KBM-7 (cell line): Measurements from ENCODE around the gene SPRYD4.
"Not testable (repeated sequence)": the region's sequence is repeated elsewhere in the genome, so short reads cannot be mapped to it uniquely, and the experiment has no call there.

Source experiments
- DNase-seq: peaks from one replicate; pipeline ENCODE4 v3.0.0-alpha.2; 2015
- in situ Hi-C: fragments of 300-500 bp; cut with MboI; formaldehyde crosslinking; loops from 2 replicates; pipeline ENCODE4 v1.14.3; 2020; ENCODE audit warnings: low sequenced_read_pairs, low pct_unique_long_range_greater_than_20kb, mixed read lengths

The SPRYD4 gene

DNA sequence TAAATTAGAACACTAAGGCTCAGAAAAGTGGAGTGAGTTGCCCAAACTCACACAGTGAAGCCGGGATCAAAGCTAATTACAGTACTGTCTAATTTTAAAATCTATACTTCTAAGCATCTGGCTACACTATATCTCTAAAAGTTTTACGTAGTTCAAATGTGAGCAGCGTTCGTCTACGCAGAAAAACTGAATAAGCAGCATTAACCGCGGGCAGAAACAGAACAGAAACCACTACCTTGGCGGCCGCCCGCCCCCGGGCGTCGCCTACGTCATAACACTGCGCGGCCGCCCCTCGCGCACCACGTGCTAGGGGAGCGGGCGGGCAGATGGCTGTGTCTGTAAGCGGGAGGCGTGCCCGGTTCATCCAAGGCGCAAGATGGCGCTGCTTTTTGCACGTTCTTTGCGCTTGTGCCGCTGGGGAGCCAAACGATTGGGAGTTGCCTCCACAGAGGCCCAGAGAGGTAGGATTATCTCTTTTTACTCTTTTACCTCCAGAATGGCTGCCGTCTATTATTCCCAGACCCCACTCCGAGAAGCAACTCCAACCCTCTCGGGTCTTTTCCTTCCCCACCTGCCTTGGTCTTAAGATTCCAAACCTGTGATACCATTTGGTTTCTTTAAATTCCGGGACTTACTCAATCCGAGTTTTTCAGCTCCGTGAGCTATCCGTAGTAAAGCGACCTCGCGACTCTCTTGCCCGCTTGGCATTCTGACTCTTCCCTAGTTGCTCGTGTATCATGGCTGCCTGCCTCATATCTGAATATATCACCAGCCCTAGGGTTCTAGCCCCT lies at the start of gene SPRYD4:
Gene SPRYD4 (plus strand): TSS at position 363 of the 791 bp plus-strand sequence. CDS start 14 bp downstream, at position 377.
- in situ Hi-C loops: no loop called here

DNA sequence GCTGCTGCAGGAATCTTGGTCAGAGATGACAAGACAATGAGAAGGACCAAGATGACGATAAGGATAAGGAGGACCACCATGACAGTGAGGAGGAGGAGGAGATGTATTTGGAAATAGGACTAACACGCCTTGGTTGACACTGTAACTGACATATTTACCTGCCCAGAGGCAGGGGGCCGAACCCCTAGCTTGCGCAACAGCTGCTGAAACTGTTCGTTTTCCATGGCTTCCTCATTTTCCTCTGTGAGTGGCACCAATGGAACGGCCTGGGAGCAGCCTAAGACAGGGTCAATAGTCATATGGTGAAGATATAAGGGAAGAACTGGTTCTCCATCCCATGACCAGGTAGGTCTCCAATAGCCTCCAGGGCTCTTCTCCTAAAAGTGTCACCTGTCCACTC lies 48.0 kb upstream of the SPRYD4 start:
- peak; percentile 16 for DNase-seq
- in situ Hi-C loops: no loop called here

More for the DNA sequence above, at the start of gene SPRYD4:
- peak; percentile 95 for DNase-seq

DNA sequence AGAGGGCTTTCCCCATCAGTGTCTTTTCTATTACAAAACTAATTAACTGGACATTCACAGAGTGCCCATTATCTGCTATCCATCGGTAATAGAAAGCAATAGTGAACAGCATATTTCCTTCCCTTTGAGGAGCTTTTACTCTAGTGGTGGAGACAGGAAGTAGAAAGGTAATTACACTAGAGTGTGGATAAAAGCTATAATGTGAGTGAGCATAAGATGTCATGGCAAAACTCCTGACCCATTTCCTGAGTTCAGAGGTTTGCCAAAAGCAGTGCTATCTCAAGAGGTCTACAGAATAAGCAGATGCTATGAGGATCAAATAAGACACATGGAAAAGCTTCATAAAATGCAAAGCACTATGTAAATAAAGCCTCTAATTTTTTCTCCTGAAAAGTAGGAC lies 43.2 kb upstream of the SPRYD4 start:
- no peak for DNase-seq
- in situ Hi-C loops: no loop called here

DNA sequence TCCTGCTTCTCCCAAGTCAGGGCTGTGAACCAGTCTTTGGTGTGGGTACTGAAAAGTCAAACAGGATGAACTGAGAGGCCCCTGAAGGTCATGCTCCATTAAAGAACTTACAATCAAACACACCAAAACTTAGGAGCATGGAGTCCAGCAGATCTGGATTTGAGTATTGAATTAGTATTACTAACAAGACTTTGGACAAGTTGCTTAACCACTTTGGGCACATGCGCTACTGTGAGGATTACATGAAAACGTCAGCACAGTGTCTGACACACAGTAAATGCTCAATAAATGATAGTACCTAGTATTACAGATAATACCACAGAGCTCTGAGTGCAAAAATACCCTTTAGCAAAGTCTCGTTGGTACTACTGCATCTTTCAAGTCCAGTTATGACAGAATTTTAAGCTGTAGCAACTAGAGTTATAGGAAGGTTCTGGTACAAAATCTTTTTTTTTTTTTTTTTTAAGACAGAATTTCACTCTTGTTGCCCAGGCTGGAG lies 42.4 kb upstream of the SPRYD4 start:
- no peak for DNase-seq
- in situ Hi-C loops: no loop called here

DNA sequence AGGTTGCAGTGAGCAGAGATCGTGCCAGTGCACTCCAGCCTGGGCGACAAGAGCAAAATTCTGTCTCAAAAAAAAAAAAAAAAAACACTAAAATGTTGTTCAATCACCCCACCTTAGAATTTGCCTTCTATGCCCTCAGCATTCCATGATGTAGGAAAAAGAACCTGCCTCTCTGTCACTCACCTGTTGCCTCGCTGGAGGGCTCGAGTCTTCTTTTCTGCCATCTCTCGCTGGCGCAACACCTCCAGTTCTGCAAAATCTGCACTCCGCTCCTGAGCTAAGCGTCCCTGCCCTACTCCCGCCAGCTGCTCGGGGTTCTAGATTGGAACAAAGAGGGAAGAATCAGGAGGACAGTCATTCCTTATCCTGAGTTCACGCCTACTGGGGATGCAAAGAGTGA lies 37.1 kb upstream of the SPRYD4 start:
- in situ Hi-C loops: no loop called here
- DNase-seq: no peak

DNA sequence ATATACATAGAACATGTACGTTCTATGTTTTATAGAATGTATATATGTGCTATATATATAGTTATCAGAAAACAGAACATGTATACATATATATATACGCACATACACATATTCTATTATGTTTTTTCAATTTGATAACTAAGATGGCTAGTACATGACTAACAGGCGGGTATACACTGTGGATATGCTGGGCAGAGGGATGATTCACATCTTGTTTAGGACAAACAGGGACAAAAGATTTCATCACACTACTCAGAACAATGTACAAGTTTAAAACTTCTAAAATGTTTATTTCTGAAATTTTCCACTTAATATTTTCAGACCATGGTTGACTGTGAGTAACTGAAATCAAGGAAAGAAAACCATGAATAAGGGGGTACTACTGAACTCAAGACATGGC lies 36.5 kb upstream of the SPRYD4 start:
- no peak for DNase-seq
- in situ Hi-C loops: no loop called here

DNA sequence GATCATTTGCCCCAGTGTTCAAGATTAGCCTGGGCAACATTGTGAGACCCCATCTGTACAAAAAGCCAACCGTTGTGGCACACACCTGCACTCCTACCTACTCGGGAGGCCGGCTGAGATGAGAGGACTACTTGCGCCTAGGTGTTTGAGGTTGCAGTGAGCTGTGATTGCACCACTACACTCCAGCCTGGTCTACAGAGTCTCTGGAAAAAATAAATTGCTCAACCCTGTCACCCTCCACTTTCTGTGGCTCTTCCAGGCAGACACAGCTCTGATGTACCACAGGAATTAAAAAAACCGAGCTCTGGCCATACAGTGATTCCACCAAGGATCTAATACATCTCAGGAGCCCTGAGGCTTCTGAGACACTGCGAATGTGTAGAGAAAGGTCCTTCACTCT lies 33.5 kb upstream of the SPRYD4 start:
- in situ Hi-C loops: no loop called here
- DNase-seq: no peak

DNA sequence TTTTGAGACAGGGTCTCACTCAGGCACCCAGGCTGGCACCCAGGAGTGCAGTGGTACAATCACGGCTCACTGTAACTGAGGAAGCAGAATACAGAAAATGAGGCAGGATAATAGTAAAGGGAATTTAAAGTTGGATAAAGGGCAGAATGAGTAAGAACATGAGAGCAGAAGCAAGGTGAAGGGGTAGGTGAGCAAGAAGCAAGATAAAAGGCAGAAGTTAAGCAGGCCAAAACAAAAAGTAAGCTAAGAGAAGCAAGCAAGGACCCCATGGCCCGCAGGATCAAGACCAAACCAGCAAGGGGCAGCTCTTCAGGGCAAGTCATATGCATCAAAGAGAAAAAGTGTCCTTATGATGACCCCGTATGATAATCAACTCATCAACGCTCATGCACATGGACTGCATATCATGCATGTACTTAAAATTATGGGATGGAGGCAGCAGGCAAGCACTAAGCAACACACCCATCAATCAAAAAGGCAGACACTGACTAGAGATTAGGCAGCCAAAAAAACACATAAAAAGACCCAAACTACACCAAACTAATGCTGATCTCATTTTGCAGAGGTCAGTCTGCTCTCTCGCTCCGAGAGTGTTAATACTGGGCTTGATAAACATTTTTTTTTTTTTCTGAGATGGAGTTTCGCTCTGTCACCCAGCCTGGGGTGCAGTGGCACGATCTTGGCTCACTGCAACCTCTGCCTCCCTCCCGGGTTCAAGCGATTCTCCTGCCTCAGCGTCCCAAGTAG lies 30.8 kb upstream of the SPRYD4 start:
- DNase-seq: no peak
- in situ Hi-C loops: no loop called here

DNA sequence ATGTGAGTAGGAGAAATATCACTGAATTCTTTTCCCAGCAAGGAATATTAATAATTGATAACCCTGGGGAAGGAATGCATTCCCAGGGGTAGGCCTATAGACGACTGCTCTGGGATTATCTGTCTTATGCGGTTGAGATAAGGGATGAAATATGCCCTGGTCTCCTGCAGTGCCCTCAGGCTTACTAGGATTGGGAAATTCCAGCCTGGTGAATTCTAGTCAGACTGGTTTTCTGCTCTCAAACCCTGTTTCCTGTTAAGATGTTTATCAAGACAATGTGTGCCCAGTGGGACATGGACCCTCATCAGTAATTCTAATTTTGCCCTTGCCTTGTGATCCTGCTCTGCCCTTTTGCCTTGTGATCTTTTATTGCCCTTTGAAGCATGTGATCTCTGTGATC lies 25.2 kb upstream of the SPRYD4 start:
- in situ Hi-C loops: not testable (repeated sequence)

DNA sequence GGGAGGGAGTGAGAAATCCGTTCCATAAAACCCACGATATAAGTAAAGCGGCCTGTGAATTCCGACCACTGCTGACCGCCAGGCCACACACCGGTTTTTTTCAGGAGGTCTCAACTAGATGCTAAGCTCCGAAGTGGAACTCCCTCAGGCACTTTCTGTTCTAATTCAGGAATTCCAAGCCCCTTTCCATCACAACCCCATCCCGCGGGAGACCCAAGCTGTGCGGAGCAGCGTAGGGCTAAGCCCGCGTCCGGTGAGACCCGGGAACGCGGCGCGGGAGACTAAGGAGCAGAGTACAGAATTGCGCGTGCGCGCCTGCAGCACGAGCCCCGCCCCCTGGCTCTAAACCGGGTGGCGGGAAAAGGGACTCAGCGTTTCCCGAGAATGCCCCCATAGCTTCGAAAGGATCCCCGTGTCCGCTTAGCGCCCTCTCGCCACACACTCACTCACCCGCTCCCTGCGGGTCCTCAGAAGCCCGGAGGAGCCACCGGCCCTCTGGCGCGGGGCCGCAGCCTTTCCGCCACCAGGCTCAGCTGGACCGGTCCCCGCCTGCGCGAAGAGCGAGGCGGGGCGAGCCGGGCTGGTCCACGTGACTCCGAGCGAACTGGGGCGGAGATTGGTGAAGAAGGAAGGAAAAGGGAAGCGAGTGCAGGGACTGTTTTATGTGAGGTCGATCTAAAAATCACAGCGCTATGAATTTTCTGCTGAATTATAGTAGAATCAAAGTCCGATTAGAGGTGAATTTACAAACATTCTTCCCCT lies 19.3 kb upstream of the SPRYD4 start, which contains the start of gene TIMELESS:
Gene TIMELESS (minus strand): TSS at position 567 of the 762 bp plus-strand sequence. CDS start 15,256 bp downstream, outside the sequence.
- in situ Hi-C loops: no loop called here
- DNase-seq: peak; percentile 94

More for the DNA sequence above, 25.2 kb upstream of the SPRYD4 start:
- DNase-seq: not testable (repeated sequence)

DNA sequence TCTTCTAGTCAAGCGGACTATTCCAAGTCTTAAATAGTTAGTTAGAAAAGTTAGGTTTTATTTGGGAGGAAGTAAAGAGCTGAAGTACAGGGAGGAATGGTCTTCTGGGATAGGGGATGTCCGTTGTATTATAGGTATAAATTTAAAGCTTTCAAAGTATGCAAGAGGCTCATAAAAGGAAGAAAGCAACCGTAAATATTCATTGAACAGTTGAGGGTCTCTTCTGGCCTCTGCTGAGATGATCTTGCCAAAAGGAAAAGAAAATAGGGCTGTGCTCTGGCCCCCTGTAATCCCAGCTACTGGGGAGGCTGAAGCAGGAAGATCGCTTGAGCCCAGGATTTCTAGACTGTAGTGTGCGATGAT lies 18.8 kb upstream of the SPRYD4 start:
- in situ Hi-C loops: no loop called here
- no peak for DNase-seq

DNA sequence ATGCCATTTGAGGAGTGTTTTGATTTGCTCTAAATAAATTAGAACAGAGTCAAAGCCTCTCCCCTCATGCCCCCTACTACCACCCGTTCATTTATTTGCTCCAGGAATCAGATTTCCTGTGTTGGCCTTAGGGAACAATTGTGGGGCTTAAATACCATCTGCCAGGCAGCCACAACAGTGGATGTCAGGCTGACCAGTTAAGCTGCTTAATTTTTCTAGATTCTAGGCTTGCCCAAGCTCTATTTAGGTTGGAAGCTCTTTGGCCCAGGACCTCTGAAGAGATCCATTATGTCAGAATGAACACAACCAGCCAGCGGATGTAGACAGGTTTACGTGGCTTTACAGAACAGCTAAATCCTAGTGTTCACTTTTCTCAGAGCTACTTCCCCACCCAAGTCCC lies 18.1 kb upstream of the SPRYD4 start:
- in situ Hi-C loops: no loop called here
- DNase-seq: no peak

DNA sequence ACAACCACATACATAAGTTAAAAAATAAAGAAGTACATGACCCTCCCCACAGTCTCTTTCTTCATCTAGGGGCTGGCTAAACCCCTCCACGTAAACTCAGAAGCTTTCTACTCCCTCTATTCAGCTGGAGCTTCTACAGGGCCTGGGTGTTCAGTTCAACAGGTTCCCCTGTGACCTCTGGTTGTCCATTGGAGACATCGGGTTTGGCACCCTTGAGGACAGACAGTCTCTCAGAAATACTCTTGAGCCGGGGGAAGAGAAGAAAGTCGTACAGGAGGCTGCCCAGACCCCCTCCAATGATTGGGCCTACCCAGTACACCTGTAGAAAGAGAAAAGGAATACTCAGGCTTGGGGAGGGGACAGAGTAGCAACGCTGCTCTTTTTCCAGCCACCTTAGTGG lies 17.2 kb upstream of the SPRYD4 start:
- in situ Hi-C loops: no loop called here

DNA sequence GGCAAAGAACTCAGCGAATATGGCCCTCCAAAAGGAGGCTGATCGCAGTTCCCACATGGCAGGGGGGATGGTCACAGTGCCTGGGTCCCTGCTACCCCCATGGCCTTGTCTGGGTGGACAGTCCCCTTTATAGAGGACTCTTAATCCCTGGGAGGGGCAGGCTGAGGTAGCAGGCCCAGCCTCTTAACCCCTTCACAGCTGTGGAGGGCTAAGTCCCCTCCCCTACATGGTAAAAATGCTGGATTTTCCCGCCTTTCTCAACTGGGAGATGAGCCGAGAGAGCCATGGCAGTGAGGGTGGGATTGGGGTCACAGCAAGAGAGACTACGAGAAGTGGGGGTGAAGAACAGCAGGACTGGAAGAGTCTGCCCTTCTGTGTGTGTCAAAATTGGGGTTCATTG lies 13.8 kb upstream of the SPRYD4 start, which contains the start of gene MIP:
Gene MIP (minus strand): TSS at position 101 of the 400 bp plus-strand sequence. CDS start 44 bp downstream, at position 57.
- in situ Hi-C loops: no loop called here
- DNase-seq: no peak

More for the DNA sequence above, 17.2 kb upstream of the SPRYD4 start:
- no peak for DNase-seq

DNA sequence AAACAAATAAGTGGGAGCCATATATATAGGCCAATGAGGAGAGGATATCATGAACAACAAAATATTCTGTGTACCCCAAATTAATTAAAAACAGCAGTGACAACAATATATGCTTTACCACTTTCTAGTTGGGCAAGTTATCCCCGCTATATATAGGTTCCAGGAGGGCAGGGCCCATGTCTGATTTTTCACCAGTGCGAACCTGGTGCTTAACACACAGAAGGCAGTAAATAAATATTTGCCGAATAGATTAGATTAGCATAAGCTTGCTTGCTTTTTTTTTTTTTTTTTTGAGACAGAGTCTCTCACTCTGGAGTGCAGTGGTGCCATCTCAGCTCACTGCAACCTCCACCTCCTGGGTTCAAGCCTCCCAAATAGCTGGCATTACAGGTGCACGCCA lies 10.6 kb upstream of the SPRYD4 start:
- DNase-seq: no peak
- in situ Hi-C loops: no loop called here

DNA sequence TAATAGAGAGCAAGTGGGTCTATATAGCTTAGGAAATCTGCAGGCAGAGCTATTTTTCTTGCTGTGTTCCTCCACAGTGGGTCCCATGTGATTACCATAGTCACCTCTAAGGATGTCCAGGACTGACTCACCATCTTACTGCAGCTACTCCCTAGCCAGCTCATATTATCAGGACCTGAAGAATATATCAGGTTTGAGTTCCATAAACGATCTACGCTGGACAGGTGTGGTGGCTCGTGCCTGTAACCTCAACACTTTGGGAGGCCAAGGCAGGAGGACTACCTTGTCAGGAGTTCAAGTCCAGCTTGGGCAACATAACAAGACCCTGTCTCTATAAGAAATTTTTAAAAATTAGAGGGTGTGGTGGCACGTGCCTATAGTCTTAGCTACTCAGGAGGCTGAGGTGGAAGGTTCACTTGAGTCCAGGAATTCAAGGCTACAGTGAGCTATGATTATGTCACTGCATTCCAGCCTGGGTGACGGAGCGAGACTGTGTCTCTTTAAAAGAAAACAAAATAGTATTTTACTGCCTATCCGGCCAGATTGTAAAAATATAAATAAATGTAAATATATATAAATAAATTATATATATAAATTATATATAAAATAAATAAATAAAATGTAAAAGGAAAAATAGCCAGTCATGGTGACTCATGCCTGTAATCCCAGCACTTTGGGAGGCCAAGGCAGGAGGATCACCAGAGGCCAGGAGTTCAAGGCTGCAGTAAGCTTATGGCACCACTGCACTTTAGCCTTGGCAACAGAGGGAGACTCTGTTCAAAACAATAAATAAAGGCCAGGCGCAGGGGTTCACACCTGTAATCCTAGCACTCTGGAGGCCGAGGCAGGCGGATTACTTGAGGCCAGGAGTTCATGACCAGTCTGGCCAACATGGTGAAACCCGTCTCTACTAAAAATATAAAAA lies 6.9 kb upstream of the SPRYD4 start:
- no peak for DNase-seq
- in situ Hi-C loops: no loop called here

DNA sequence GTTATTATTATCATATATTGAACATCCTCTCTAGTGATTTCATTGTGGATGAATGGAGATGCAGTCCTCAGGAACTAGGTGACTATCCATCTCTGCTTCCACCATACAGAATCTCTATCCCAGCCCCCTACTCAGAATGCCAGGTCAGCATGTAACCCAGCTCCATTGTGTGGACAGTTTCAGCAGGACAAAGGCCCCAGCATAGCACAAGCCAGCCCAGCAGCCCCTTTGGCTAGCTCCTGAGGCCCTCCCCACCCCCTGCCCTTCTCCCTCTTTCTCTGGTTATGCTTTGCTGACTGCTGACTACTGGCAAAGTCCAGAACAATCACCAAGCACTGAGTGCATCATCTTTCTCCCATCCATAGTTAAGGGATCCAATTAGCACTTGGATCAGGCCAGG lies 5.8 kb upstream of the SPRYD4 start:
- in situ Hi-C loops: no loop called here
- no peak for DNase-seq
